ENCODE measurements around the gene CCDC187. TPM values are rescaled to one million over a fixed set of nuclear protein-coding genes. Genes with fewer than 3 reads are reported as not detected.

CCDC187 gene
- total RNA-seq, 5 donors from 2014 or later (not counting 1 experiment from before 2014, with no cell fraction given), result 0.07 to 0.20 (median 0.09) TPM; not detected in 1

- POLR2A ChIA-PET, result no interaction called here
- no peaks in the 10 kb centered on the region for H3K4me1 ChIP-seq (ENCODE audit: control insufficient read depth in 1 of 2, extremely low read depth in 1 of 2, insufficient read depth in 2 of 2, low read length in 2 of 2)
- H3K9me3 Mint-ChIP-seq, result no peaks in the 10 kb centered on the region
These were observed 44.8 kb upstream of the CCDC187 start for GRCh38 chr9:136348691-136349090.

GRCh38 chr9:136347472-136348256, 43.8 kb upstream of the CCDC187 start:
- ATAC-seq (replicated peaks in 1 of 4) (no peak), DNase-seq (no peak)
- Mint-ChIP-seq H3K27ac (no peak overlapping the region), H3K27me3 (no peaks in the 10 kb centered on the region), H3K4me1 (peaks cover 0 to 2% (median 0%) of the 10 kb centered on the region in 3 donors), H3K36me3 (no peaks in the 10 kb centered on the region), H3K9me3 (no peaks in the 10 kb centered on the region), H3K4me3 (no peak overlapping the region)
- no peaks in the 10 kb centered on the region for H3K36me3 ChIP-seq (ENCODE audit: control insufficient read depth in 2 of 2, extremely low read depth in 1 of 2, insufficient read depth in 1 of 2, low read length in 1 of 2)
- no peak overlapping the region for H3K27ac ChIP-seq (ENCODE audit: low read length)
- H3K4me1 ChIP-seq (ENCODE audit: control insufficient read depth in 1 of 2, extremely low read depth in 1 of 2, insufficient read depth in 2 of 2, low read length in 2 of 2), result peaks cover 0 to 6% of the 10 kb centered on the region in 2 experiments
- 86% methylated on average over 28 of the region's 34 CpGs for WGBS (ENCODE audit: insufficient coverage)
- POLR2A ChIA-PET, result no interaction called here
- no peaks in the 10 kb centered on the region for H3K27me3 ChIP-seq (replicated peaks in 1 of 2; ENCODE audit: control insufficient read depth in 2 of 2, extremely low read depth in 1 of 2, insufficient read depth in 2 of 2, low read length in 1 of 2)
- H3K9me3 ChIP-seq, result no peaks in the 10 kb centered on the region
- H3K4me3 ChIP-seq (ENCODE audit: control insufficient read depth in 1 of 2, extremely low read depth in 1 of 2, low read length in 1 of 2), result no peak overlapping the region
- CTCF ChIA-PET, result no interaction called here

More at GRCh38 chr9:136348691-136349090, 44.8 kb upstream of the CCDC187 start:
- H3K27me3 ChIP-seq (replicated peaks in 1 of 2; ENCODE audit: control insufficient read depth in 2 of 2, extremely low read depth in 1 of 2, insufficient read depth in 2 of 2, low read length in 1 of 2), result no peaks in the 10 kb centered on the region
- no peak overlapping the region for H3K4me3 ChIP-seq (ENCODE audit: control insufficient read depth in 1 of 2, extremely low read depth in 1 of 2, low read length in 1 of 2)
- Mint-ChIP-seq H3K4me1 (no peaks in the 10 kb centered on the region), H3K27me3 (no peaks in the 10 kb centered on the region), H3K36me3 (no peaks in the 10 kb centered on the region), H3K4me3 (no peak overlapping the region), H3K27ac (no peak overlapping the region)
- CTCF ChIA-PET, result no interaction called here
- ATAC-seq (replicated peaks in 1 of 4), result no peak
- no peak overlapping the region for H3K27ac ChIP-seq (ENCODE audit: low read length)
- 85% methylated on average over 14 of the region's 14 CpGs for WGBS (ENCODE audit: insufficient coverage)
- no peaks in the 10 kb centered on the region for H3K36me3 ChIP-seq (ENCODE audit: control insufficient read depth in 2 of 2, extremely low read depth in 1 of 2, insufficient read depth in 1 of 2, low read length in 1 of 2)
- no peaks in the 10 kb centered on the region for H3K9me3 ChIP-seq
- DNase-seq, result no peak

- Histone ChIP-seq H3K27ac (ENCODE audit: low read length) (no peak overlapping the region), H3K36me3 (ENCODE audit: control insufficient read depth in 2 of 2, extremely low read depth in 1 of 2, insufficient read depth in 1 of 2, low read length in 1 of 2) (no peaks in the 10 kb centered on the region), H3K9me3 (no peaks in the 10 kb centered on the region), H3K4me1 (ENCODE audit: control insufficient read depth in 1 of 2, extremely low read depth in 1 of 2, insufficient read depth in 2 of 2, low read length in 2 of 2) (peaks cover 0 to 7% of the 10 kb centered on the region in 2 experiments), H3K27me3 (replicated peaks in 1 of 2; ENCODE audit: control insufficient read depth in 2 of 2, extremely low read depth in 1 of 2, insufficient read depth in 2 of 2, low read length in 1 of 2) (no peaks in the 10 kb centered on the region), H3K4me3 (ENCODE audit: control insufficient read depth in 1 of 2, extremely low read depth in 1 of 2, low read length in 1 of 2) (no peak overlapping the region)
- Mint-ChIP-seq H3K27ac (no peak overlapping the region), H3K4me3 (no peak overlapping the region), H3K27me3 (no peaks in the 10 kb centered on the region), H3K36me3 (no peaks in the 10 kb centered on the region), H3K4me1 (peaks cover 0 to 2% (median 0%) of the 10 kb centered on the region in 3 donors), H3K9me3 (no peaks in the 10 kb centered on the region)
- DNase-seq (no peak), ATAC-seq (replicated peaks in 1 of 4) (no peak)
- WGBS (ENCODE audit: insufficient coverage), result 93% methylated on average over 16 of the region's 20 CpGs
- ChIA-PET POLR2A (no interaction called here), CTCF (no interaction called here)
These were observed 43.1 kb upstream of the CCDC187 start for GRCh38 chr9:136346927-136347465.

- Mint-ChIP-seq H3K4me3 (no peak overlapping the region), H3K27ac (no peak overlapping the region), H3K9me3 (no peaks in the 10 kb centered on the region), H3K36me3 (no peaks in the 10 kb centered on the region), H3K27me3 (no peaks in the 10 kb centered on the region), H3K4me1 (peaks cover 0 to 2% (median 0%) of the 10 kb centered on the region in 3 donors)
- no peaks in the 10 kb centered on the region for H3K36me3 ChIP-seq (ENCODE audit: control insufficient read depth in 2 of 2, extremely low read depth in 1 of 2, insufficient read depth in 1 of 2, low read length in 1 of 2)
- no peak for DNase-seq
- no peaks in the 10 kb centered on the region for H3K9me3 ChIP-seq
- no peak overlapping the region for H3K27ac ChIP-seq (ENCODE audit: low read length)
- ATAC-seq (replicated peaks in 1 of 4), result no peak
- no peaks in the 10 kb centered on the region for H3K27me3 ChIP-seq (replicated peaks in 1 of 2; ENCODE audit: control insufficient read depth in 2 of 2, extremely low read depth in 1 of 2, insufficient read depth in 2 of 2, low read length in 1 of 2)
- ChIA-PET CTCF (no interaction called here), POLR2A (interaction anchor here in 1 of 2 donors (0.5 kb wide), 1 partner anchor 537 kb away, joined by 3 read pairs; no protein-coding TSS in a partner anchor)
- H3K4me1 ChIP-seq (ENCODE audit: control insufficient read depth in 1 of 2, extremely low read depth in 1 of 2, insufficient read depth in 2 of 2, low read length in 2 of 2), result peaks cover 0 to 7% of the 10 kb centered on the region in 2 experiments
- WGBS (ENCODE audit: insufficient coverage), result 82% methylated on average over 9 of the region's 10 CpGs
- no peak overlapping the region for H3K4me3 ChIP-seq (ENCODE audit: control insufficient read depth in 1 of 2, extremely low read depth in 1 of 2, low read length in 1 of 2)
These were observed 42.2 kb upstream of the CCDC187 start for GRCh38 chr9:136346157-136346481.

- H3K27ac ChIP-seq (ENCODE audit: low read length), result no peak overlapping the region
- ATAC-seq (replicated peaks in 1 of 4) (no peak), DNase-seq (no peak)
- H3K9me3 Mint-ChIP-seq, result no peaks in the 10 kb centered on the region
- H3K4me3 Mint-ChIP-seq, result no peak overlapping the region
- no peaks in the 10 kb centered on the region for H3K27me3 Mint-ChIP-seq
- no peaks in the 10 kb centered on the region for H3K36me3 Mint-ChIP-seq
- CTCF ChIA-PET, result no interaction called here
- no peak overlapping the region for H3K27ac Mint-ChIP-seq
- H3K27me3 ChIP-seq (replicated peaks in 1 of 2; ENCODE audit: control insufficient read depth in 2 of 2, extremely low read depth in 1 of 2, insufficient read depth in 2 of 2, low read length in 1 of 2), result no peaks in the 10 kb centered on the region
- H3K4me1 Mint-ChIP-seq, result peaks cover 0 to 2% (median 0%) of the 10 kb centered on the region in 3 donors
- no peak overlapping the region for H3K4me3 ChIP-seq (ENCODE audit: control insufficient read depth in 1 of 2, extremely low read depth in 1 of 2, low read length in 1 of 2)
- no peaks in the 10 kb centered on the region for H3K36me3 ChIP-seq (ENCODE audit: control insufficient read depth in 2 of 2, extremely low read depth in 1 of 2, insufficient read depth in 1 of 2, low read length in 1 of 2)
- peaks cover 0 to 7% of the 10 kb centered on the region in 2 experiments for H3K4me1 ChIP-seq (ENCODE audit: control insufficient read depth in 1 of 2, extremely low read depth in 1 of 2, insufficient read depth in 2 of 2, low read length in 2 of 2)
- 85% methylated on average over 40 of the region's 43 CpGs for WGBS (ENCODE audit: insufficient coverage)
- H3K9me3 ChIP-seq, result no peaks in the 10 kb centered on the region
- POLR2A ChIA-PET, result interaction anchor here in 1 of 2 donors (0.5 kb wide), 1 partner anchor 538 kb away, joined by 3 read pairs; no protein-coding TSS in a partner anchor
These were observed 41.6 kb upstream of the CCDC187 start for GRCh38 chr9:136345281-136346156.

GRCh38 chr9:136344544-136345280, 40.8 kb upstream of the CCDC187 start:
- Mint-ChIP-seq H3K4me1 (peaks cover 0 to 2% (median 0%) of the 10 kb centered on the region in 3 donors), H3K36me3 (no peaks in the 10 kb centered on the region), H3K9me3 (no peaks in the 10 kb centered on the region), H3K4me3 (no peak overlapping the region), H3K27ac (no peak overlapping the region), H3K27me3 (no peaks in the 10 kb centered on the region)
- DNase-seq, result no peak
- H3K27ac ChIP-seq (ENCODE audit: low read length), result no peak overlapping the region
- CTCF ChIA-PET, result no interaction called here
- H3K27me3 ChIP-seq (replicated peaks in 1 of 2; ENCODE audit: control insufficient read depth in 2 of 2, extremely low read depth in 1 of 2, insufficient read depth in 2 of 2, low read length in 1 of 2), result no peaks in the 10 kb centered on the region
- WGBS (ENCODE audit: insufficient coverage), result 80% methylated on average over 16 of the region's 21 CpGs
- H3K36me3 ChIP-seq (ENCODE audit: control insufficient read depth in 2 of 2, extremely low read depth in 1 of 2, insufficient read depth in 1 of 2, low read length in 1 of 2), result no peaks in the 10 kb centered on the region
- peaks cover 0 to 7% of the 10 kb centered on the region in 2 experiments for H3K4me1 ChIP-seq (ENCODE audit: control insufficient read depth in 1 of 2, extremely low read depth in 1 of 2, insufficient read depth in 2 of 2, low read length in 2 of 2)
- POLR2A ChIA-PET, result no interaction called here
- no peak overlapping the region for H3K4me3 ChIP-seq (ENCODE audit: control insufficient read depth in 1 of 2, extremely low read depth in 1 of 2, low read length in 1 of 2)
- no peaks in the 10 kb centered on the region for H3K9me3 ChIP-seq
- ATAC-seq (replicated peaks in 1 of 4), result no peak

All from T-cell (primary cell).